ENCODE results near the gene GTPBP4. TPM values are rescaled to one million over a fixed set of nuclear protein-coding genes. Genes with fewer than 3 reads are reported as not detected.
A peak's percentile ranks its signal among the peaks of the same experiment; 100 is the strongest.

The GTPBP4 gene
- total and polyA plus RNA-seq, 2 of the 13 experiments (the other 11 are each of a cell fraction or from before 2014, with no cell fraction given): 24.1 to 85.5 TPM

DNA sequence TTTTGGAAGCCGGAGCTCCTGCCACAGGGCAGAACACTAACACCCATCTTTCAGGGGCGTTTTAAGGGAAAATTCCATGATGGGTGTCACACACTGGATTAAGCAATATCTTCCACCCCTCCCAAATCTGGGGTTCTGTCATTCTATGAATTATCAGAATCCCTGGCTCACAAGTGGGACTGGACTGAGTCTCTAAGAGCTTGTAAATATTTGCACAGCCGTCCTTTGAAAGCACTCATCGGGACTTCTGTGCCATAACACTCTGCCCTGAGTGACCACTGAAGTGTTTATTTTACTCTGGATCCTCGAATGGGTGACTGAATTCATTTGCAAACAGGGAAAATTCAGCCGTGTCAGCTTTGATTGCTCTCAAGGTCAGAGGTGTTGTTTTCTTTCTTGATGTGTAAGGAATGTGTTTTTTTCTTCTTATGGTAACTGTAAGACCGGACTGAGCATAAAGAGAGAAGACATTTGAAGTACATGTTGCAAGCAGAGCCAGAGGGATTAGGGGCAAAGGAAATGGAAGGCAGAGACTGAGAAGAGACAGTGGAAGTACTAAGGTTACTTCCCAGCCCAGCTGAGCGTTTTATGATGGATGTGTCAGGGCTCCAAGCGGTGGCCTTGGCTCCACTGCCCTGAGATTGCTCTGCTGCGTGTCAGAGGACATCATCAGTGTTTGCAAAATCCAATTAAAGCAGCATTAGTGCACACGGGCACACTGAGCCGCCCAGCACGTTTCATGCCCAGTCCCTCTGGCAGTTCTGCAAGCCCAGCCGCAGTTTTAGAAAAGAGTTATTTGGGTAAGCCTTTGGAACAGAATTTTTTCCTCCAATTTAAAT lies 17.7 kb upstream of the GTPBP4 start (continued):
- TF ChIP-seq ZNF766 (CRISPR knock-in tag; IDR thresholded peaks at IDR 0.05; ENCODE audit: borderline replicate concordance) (no peak), ZNF615 (CRISPR knock-in tag; IDR thresholded peaks at IDR 0.05; ENCODE audit: borderline replicate concordance) (no peak), KAT8 (CRISPR knock-in tag; IDR thresholded peaks at IDR 0.05) (peak; percentile 53), CEBPB (IDR thresholded peaks at IDR 0.05; ENCODE audit: borderline replicate concordance, low read depth, low read length) (peak; percentile 66; the same call in 1 of the 2 replicates), ERF (CRISPR knock-in tag; IDR thresholded peaks at IDR 0.05) (peak; percentile 69; the same call in 1 of the 2 replicates), CCDC6 (CRISPR knock-in tag; IDR thresholded peaks at IDR 0.05) (peak; percentile 56; the same call in 1 of the 2 replicates), ZNF773 (CRISPR knock-in tag; IDR thresholded peaks at IDR 0.05; ENCODE audit: borderline replicate concordance) (no peak), ZFP90 (CRISPR knock-in tag; IDR thresholded peaks at IDR 0.05; ENCODE audit: borderline replicate concordance) (no peak), MAFK (conservative IDR thresholded peaks at IDR 0.05 in 1 of 2, IDR thresholded peaks at IDR 0.05 in 1 of 2; ENCODE audit: low read length in 2 of 2) (peak; percentile 69 to 79), ZFP1 (CRISPR knock-in tag; IDR thresholded peaks at IDR 0.05) (no peak), KLF16 (CRISPR knock-in tag; IDR thresholded peaks at IDR 0.05) (peak in 1 of 2 experiments; percentile 55; a peak in 1 of 4 replicates), ZNF558 (CRISPR knock-in tag; IDR thresholded peaks at IDR 0.05; ENCODE audit: borderline replicate concordance) (no peak), SOX5 (CRISPR knock-in tag; IDR thresholded peaks at IDR 0.05; ENCODE audit: borderline replicate concordance) (peak; percentile 72; the same call in 1 of the 2 replicates), ZBTB1 (CRISPR knock-in tag; IDR thresholded peaks at IDR 0.05; ENCODE audit: borderline replicate concordance) (no peak)
- TF ChIP-seq, protein P1, sequence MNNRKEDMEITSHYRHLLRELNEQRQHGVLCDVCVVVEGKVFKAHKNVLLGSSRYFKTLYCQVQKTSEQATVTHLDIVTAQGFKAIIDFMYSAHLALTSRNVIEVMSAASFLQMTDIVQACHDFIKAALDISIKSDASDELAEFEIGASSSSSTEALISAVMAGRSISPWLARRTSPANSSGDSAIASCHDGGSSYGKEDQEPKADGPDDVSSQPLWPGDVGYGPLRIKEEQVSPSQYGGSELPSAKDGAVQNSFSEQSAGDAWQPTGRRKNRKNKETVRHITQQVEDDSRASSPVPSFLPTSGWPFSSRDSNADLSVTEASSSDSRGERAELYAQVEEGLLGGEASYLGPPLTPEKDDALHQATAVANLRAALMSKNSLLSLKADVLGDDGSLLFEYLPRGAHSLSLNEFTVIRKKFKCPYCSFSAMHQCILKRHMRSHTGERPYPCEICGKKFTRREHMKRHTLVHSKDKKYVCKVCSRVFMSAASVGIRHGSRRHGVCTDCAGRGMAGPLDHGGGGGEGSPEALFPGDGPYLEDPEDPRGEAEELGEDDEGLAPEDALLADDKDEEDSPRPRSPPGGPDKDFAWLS (CRISPR knock-in tag; IDR thresholded peaks at IDR 0.05; ENCODE audit: borderline replicate concordance): no peak
- TF ChIP-seq, protein P2, sequence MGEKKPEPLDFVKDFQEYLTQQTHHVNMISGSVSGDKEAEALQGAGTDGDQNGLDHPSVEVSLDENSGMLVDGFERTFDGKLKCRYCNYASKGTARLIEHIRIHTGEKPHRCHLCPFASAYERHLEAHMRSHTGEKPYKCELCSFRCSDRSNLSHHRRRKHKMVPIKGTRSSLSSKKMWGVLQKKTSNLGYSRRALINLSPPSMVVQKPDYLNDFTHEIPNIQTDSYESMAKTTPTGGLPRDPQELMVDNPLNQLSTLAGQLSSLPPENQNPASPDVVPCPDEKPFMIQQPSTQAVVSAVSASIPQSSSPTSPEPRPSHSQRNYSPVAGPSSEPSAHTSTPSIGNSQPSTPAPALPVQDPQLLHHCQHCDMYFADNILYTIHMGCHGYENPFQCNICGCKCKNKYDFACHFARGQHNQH (CRISPR knock-in tag; IDR thresholded peaks at IDR 0.05): no peak
- TF ChIP-seq, protein P3, sequence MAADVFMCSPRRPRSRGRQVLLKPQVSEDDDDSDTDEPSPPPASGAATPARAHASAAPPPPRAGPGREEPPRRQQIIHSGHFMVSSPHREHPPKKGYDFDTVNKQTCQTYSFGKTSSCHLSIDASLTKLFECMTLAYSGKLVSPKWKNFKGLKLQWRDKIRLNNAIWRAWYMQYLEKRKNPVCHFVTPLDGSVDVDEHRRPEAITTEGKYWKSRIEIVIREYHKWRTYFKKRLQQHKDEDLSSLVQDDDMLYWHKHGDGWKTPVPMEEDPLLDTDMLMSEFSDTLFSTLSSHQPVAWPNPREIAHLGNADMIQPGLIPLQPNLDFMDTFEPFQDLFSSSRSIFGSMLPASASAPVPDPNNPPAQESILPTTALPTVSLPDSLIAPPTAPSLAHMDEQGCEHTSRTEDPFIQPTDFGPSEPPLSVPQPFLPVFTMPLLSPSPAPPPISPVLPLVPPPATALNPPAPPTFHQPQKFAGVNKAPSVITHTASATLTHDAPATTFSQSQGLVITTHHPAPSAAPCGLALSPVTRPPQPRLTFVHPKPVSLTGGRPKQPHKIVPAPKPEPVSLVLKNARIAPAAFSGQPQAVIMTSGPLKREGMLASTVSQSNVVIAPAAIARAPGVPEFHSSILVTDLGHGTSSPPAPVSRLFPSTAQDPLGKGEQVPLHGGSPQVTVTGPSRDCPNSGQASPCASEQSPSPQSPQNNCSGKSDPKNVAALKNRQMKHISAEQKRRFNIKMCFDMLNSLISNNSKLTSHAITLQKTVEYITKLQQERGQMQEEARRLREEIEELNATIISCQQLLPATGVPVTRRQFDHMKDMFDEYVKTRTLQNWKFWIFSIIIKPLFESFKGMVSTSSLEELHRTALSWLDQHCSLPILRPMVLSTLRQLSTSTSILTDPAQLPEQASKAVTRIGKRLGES (CRISPR knock-in tag; IDR thresholded peaks at IDR 0.05; ENCODE audit: borderline replicate concordance): no peak
- TF ChIP-seq, protein P4, sequence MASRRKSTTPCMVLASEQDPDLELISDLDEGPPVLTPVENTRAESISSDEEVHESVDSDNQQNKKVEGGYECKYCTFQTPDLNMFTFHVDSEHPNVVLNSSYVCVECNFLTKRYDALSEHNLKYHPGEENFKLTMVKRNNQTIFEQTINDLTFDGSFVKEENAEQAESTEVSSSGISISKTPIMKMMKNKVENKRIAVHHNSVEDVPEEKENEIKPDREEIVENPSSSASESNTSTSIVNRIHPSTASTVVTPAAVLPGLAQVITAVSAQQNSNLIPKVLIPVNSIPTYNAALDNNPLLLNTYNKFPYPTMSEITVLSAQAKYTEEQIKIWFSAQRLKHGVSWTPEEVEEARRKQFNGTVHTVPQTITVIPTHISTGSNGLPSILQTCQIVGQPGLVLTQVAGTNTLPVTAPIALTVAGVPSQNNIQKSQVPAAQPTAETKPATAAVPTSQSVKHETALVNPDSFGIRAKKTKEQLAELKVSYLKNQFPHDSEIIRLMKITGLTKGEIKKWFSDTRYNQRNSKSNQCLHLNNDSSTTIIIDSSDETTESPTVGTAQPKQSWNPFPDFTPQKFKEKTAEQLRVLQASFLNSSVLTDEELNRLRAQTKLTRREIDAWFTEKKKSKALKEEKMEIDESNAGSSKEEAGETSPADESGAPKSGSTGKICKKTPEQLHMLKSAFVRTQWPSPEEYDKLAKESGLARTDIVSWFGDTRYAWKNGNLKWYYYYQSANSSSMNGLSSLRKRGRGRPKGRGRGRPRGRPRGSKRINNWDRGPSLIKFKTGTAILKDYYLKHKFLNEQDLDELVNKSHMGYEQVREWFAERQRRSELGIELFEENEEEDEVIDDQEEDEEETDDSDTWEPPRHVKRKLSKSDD (CRISPR knock-in tag; IDR thresholded peaks at IDR 0.05; ENCODE audit: low read depth): 0 out of 2 replicates have a peak, but pooled peaks have one; percentile 25

All from HepG2 (cell line).